Ureter (tissue), 1 donor: ENCODE results near the gene MCF2L2. TPM values are rescaled to one million over a fixed set of nuclear protein-coding genes. Genes with fewer than 3 reads are reported as not detected.
"Not testable (repeated sequence)": the region's sequence is repeated elsewhere in the genome, so short reads cannot be mapped to it uniquely, and the experiment has no call there.

Experiments used
- DNase-seq: peaks from one replicate; pipeline ENCODE4 v3.0.0-alpha.2; 2020; ENCODE audit warnings: low spot score
- total RNA-seq: library from RNA; stranded (reverse); gene quantifications from one replicate; pipeline ENCODE4 v1.2.4, GENCODE V29; 2023
- donor health status: DM: yes; HTN: yes; CAD: no.

The MCF2L2 gene
- total RNA-seq, 1 donor from 2014 or later = 3.0 TPM

DNA sequence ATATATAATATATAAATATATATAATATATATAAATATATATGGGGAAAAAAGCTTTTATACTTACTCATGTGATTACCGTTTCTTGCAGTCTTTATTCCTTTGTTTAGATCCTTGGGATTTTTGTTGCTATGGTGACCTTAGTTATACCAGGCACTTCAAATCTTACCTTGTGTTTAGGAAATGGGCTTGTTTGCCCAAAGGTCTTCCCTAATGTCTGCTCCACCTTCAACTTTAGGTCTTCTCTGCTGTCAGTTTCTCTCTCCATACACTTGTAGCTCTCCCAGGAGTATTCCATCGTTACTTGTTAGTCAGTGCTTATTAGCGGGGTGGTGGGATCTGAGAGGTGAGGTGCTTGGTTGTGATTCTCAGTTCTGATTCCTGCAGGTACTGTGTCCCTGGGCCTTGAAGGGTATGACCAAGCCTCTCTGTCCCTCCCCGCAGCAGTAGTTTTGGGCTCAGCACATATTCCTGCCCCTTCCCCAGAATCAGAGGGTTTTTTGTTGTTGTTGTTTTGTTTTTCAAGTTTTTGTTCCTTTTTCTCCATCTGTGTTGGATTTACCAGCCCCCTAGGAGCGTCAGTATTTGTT lies 256.3 kb downstream of the MCF2L2 start:
- DNase-seq = no peak

DNA sequence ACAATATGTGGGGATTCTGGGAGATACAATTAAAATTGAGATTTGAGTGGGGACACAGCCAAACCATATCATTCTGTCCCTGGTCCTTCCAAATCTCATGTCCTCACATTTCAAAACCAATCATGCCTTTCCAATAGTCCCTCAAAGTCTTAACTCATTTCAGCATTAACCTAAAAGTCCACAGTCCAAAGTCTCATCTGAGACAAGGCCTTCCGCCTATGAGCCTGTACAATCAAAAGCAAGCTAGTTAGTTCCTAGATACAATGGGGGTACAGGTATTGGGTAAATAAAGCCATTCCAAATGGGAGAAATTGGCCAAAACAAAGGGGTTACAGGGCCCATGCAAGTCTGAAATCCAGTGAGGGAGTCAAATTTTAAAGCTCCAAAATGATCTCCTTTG lies 260.4 kb downstream of the MCF2L2 start:
- not testable (repeated sequence) for DNase-seq

DNA sequence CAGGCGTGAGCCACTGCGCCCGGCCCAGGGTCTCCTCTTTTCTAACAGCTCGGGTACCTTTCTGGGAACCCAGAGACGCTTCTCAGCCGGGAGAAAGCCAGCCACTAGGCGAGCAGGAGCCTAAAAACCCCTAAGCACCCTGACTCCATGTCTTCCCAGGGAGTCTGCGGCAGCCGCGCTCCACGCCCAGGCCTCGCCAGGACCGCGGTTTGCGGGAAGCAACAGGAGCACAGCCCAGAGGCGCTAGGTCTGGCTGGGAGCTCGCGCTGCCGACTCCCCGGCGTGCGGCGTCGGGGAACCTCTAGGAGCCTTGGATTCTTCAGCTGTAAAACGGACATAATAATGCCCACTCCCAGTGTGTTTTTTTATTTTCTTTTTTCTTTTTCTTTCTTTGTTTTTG lies 264.9 kb downstream of the MCF2L2 start:
- no peak for DNase-seq

DNA sequence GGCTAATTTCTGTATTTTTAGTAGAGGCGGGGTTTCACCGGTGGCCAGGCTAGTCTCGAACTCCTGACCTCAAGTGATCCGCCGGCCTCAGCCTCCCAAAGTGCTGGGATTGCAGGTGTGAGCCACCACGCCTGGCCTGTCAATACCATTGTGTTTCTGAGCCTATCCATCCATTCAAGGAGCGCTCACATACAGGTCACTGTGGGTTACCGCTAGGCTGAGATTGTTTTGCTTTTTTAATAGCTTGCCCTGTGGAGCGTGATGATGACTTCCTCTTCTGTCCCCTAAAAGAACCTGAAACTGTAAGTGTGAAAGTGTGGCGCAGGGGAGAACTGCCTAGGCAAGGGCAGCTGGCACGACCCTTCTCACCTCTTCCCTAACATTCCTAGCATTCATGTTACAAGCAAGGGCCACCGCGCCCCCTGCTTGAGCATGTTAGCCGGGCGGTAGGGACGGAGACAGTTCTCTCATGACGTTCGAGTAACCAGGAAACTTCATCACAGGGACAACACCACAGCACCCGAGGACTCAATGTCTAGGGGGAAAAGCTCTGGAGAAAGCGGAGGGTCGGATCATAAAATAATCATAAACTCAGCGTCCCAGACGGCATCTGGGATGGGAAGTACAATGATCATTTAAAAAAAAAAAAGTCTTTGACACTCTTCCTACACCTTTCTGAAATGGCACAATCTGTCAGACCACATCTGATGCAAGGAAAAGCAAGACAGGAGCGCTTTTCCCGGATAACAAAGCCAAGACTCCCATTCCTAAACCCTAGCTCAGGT lies 266.7 kb downstream of the MCF2L2 start:
- no peak for DNase-seq

DNA sequence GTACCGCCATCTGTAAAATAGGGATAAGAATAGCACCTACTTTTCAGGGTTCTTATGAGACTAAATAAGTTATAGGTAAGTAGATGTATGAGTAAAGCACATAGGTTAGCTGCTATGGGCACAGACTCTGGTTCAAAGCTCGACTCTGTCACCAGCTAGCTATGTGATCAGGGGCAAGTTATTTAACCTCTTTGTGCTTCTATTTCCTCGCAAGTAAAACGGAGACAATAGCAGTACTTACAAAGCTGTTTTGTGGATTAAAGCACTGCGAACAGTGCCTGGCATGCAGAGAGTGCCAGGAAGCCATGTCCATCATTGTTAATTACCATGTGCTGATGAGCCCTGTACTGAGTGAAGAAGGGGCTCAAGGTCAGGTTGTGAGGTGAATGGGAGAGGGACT lies 267.8 kb downstream of the MCF2L2 start:
- DNase-seq = no peak

DNA sequence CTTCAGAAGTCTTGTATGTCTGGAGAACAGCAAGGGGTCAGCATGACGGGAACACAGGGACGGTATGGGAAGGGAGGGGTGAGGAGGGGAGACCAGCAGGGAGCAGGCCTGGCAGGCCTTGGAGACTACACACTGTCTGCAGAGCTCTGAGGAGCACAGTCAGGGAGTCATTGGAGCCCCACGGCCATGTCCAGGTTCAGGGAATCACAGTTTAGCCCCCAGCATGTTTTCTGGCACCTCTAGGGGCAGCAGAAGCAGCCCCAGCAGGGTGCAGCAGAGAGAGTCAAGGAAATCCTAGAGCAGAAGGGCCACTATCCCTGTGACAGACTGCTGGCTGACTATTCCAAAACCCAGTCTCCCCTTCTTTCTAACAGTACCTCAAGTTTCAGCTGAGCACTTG lies 269.1 kb downstream of the MCF2L2 start:
- DNase-seq = no peak

DNA sequence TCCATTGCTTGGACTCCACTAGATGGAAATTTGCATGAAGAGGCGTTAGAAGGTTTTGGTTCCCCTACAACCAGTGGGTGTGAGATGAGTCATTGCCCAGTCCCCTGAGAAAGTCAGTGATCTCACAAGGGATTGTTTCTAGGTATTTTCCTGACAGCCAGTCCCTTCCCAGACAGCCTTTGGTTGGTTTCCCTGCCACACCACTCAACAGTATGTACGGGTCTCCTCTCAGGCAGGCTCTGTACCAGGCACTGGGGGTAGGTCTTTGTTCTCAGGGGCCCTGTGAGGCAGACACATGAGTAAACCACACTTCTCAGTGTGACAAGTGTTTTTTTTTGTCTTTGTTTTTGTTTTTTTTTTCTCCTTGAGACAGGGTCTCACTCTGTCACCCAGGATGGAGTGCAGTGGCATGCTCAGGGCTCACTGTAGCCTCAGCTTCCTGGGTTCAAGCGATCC lies 269.8 kb downstream of the MCF2L2 start:
- DNase-seq = no peak

DNA sequence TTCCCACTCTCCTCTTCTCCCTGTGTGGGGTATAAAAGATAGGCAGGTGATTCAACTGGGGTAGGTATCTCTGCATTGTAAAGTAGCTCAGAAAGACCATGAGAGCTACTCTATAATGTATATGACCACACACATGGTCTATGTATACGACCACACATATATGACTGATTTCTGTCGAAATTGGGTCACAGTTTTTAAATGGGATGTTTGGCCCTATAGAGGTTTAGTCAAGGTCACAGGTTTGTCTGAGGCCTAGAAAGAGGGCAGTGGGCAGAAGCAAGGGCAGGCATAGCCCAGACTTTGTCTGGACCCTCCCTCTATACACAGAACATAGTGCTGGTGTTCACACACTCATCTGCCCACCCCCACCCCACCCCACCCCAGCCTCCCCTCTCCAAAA lies 270.3 kb downstream of the MCF2L2 start:
- no peak for DNase-seq

DNA sequence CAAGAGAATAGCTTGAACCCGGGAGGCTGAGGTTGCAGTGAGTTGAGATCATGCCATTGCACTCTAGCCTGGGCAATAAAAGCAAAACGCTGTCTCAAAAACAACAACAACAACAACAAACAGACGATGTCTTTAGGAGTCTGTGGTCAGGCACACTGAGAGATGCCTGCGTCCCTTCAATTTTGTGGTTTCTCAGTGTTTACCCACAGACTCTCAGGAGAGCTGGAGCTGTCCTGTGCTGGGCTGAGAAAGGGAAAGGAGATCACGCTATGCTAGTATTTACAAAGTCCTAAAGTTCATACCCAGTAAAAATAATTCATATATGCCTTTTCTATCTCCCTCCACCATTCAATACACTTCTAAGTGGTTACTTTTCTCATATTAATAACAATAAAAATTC lies 272.2 kb downstream of the MCF2L2 start:
- no peak for DNase-seq

DNA sequence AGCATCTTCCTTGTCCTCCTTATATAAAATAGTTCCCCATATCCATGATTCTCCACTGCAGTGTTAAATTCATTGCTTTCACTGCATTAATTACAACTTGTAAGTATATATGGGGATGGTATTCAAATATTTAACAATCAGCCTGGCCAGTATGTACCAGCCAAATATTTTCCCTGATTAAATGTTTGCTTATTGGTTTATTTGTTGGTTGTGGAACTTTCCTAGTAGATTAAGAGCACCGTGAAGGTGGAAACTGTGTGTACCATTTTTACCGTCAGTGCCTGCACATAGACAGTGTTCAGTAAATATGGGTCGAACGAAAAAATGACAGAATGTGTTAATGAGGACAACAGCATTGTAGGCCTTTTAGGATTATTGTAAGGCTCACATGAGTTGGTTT lies 272.9 kb downstream of the MCF2L2 start:
- DNase-seq = no peak

DNA sequence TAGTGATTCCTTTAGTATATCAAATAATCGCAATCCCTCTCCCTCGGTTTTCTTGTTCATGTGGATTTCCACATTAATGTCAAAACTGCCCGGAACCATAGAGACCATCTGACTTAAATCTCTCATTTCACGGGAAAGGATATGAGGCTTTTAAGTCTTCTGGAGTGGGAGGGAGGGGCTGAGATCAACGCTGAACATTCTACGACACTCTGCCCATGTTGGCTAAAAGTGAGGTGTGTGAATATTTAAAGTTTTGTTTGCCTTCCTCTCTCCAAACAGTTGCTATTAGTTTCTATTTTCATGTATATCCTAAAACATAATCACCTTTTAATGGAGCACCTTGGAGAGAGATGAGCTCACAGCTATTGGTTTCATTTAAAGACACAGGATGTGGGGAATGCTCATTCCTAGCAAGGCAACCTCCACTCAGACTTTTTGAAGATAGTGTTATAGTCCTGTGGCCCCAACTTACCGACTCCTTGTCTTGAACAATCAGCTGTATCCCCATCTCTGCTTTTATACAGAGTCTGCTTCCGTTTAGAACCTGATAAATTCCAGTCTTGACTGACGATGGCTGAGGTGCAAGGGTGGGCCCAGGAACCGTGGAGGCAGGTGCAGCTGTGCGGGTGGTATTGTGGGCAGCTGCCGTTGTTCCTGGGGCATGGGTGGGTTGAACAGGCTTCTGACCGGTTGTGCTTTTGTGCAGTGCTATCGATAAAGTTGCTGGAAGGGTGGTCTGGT lies 275.0 kb downstream of the MCF2L2 start:
- DNase-seq = no peak

DNA sequence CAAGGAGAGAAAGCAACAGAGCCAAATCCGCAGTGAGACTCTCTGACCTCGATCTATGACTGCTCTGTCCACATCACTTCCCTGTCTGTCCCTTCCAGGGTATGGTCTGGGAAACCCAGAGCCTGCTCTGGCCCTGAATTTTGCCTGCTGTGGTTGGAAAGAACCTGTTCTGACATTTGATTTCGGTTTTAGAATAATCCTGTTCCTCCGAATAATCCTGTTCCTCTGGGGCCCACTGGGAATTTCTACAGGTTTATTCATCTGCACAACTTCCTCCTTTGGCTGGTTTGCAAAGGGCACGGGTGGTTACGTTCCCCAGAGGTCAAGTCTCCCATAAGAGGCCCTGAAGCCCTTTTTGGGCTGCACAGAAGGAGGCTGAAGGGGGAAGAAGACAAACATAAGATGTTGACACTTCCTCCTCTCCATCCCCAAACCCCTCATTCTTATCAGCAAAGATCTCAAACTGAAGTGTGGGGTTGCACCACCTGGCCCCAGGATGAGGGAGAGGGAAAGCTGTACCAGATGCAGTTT lies 276.5 kb downstream of the MCF2L2 start:
- no peak for DNase-seq

DNA sequence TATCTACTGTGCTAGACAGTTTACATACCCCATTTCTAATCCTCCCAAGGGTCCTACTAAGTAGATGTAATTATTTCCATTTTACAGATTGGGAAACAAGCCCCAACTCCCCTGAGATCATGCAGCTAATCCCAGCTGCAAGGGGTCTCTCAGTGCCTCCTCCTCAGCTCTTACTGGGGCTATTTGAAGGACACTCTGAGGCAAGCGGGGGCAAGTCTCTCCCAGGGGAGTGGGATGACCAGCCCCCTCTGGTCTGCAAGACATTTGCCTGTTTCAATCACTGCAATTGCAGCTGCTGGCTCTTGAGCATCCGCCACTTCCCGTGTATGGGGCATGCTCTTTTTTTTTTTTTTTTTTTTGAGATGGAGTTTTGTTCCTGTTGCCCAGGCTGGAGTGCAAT lies 277.3 kb downstream of the MCF2L2 start:
- no peak for DNase-seq

DNA sequence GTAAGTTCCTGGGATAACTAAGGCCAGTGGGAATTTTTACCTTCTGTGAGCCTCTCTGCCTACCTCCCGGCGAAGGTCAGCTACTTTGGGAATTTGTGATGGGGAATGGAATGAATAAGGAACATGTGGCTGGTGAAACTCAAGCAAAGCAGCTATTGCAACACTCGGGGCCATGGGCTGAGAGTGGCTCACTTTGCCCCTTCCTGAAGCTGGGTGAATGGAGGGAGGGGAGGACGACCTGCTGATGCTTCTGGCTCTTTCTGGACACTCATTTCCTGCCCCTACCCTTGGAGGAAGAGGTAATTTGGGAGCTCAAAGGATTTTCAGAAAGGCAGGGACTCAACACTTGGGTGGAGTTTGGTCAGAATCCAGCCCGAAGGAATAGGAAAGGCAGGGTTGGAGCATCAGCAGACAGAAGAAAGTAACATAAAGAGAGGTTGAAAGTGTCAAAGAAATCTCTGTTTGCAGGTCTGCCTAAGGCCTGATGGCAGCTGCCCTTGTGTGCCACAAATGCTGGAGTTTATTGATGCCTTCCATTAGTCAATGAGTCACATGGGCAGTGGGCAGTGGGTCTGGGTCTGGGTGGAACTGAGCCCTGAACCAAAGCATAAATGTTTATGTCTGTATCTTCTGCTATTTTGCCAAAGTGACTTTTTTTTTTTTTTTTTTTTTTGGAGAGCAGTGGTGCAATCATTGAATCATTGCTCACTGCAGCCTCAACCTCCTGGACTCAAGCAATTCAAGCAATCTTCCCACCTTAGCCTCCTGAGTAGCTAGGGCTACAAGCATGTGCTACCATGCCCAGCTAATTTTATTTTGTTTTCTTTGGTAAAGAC lies 278.3 kb downstream of the MCF2L2 start:
- DNase-seq = no peak

DNA sequence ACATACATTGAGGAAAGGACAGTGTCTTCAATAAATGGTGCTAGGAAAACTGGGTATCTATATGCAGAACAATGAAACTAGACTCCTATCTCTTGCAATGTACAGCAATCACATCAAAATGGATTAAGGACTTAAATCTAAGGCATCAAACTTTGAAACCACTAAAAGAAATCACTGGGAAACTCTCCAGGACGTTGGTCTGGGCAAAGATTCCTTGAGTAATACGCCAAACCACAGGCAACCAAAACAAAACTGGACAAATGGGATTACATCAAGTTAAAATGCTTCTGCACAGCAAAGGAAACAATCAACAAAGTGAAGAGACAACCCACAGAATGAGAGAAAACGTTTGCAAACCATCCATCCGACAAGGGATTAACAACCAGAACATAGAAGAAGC lies 280.4 kb downstream of the MCF2L2 start:
- DNase-seq = no peak

DNA sequence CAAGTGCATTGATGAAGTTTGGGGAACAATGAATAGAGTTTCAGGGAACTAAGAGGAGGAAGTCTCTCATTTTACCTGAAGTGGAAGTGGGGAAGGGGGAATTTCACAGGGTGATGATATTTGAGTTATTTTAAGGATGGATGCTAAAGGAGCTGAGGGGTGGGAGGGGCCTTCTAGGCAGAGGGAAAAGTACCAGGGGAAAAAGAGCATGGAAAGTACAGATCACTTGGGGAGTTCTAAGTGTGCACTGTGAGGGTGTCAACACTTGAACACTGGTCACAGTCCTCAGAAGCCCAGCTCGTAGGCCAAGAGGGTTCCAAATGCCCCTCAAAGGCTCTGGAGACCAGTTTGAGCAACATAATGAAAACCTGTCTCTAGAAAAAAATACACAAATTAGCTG lies 284.1 kb downstream of the MCF2L2 start:
- DNase-seq = no peak

DNA sequence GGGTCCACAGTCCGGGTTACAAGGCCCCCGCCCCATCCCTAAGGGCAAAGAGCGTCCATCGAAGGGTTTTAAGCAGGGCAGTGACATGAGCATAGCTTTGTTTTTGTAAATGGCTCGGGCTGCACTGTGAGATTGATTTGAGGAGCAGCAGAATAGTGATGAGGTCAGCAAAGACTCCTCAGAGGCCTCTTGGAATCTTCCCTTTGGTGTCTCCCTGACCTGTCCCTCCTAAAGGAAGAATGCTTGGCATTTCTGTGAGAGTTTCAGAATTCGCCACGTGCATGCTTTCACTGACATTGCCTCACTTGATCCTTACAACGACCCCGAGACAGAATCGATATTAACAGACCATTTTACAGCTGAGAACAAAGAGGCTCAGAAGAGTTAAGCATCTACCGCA lies 286.2 kb downstream of the MCF2L2 start:
- no peak for DNase-seq

DNA sequence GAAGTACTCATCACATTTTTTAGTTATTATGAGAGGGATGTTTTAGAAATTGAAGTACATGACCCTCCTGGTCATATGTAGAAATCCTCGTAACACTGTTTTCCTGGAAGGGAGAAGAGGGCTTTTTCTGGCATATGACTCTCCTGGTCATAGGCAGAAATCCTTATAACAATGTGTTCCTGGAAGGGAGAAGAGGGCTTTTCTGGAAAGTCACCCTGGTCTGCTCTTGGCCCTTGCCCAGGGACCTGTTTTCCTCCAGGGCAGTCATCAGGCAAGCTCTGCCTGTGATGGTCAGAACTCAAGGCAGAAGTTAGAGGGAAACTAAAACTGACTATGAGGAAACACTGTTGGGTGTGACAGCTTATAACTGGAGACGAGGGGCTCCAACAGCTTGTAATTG lies 293.6 kb downstream of the MCF2L2 start:
- DNase-seq = no peak

DNA sequence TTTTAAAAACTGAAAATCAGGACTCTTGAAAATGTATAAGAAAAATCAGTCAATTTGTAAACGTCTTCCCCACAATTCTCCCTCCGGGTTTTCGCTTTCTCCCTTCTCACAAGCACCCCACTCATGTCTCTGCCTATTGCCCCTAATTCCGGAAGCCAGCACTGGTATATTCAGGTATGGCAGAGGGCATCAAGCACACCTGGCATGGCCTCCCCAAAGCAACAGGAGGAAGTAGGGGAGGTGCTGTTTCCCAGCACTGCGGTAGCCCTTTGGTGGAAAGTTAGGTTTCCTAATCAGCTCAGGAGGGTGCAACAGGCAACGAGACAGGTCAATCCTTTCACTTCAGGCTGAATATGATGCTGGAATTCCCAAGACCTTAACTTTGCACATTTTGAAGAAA lies 296.0 kb downstream of the MCF2L2 start:
- no peak for DNase-seq

DNA sequence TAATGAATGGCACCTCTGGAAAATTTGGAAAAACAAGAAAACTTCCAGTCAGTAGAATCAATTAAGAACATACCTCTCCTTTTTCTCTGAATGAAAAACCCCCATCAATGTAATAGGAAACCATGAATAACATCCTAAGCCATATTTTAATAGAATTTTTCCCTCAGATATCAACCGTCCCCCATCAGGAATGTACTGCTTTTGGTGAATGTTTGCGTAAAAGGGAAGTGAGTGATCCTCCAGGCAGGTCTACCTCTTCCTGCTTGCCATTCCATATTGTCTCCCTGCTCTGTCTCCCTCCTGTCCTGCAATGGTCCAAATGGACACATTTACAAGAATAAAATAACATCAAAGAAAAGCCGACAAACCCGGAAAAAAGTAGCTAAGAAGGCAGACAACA lies 296.7 kb downstream of the MCF2L2 start:
- DNase-seq = no peak

DNA sequence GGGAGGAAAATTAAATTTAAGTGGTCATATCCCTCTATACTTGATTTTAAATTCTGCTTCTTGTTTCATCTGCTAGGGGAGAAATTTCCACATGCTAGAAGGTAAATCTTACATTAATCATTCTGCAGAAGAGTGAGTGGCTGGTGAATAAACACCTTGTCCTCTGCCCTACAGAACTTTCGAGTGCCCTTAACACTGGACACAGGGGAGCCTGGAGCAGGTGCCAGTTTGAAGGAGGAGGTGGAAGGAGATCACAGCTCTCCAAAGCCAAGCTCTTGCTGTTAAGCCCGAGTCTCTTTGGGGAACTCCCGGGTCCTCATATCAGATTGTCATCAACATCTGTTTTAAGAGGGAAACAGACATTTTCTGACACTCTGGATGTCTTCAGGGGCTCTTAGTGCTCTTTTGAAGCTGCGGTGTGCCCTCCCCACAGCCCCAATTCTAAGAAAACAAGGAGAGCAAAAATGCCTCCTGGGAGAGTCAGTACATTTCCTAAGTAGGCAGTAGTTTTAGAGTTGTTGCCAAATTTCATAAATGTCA lies 297.2 kb downstream of the MCF2L2 start:
- DNase-seq = no peak

DNA sequence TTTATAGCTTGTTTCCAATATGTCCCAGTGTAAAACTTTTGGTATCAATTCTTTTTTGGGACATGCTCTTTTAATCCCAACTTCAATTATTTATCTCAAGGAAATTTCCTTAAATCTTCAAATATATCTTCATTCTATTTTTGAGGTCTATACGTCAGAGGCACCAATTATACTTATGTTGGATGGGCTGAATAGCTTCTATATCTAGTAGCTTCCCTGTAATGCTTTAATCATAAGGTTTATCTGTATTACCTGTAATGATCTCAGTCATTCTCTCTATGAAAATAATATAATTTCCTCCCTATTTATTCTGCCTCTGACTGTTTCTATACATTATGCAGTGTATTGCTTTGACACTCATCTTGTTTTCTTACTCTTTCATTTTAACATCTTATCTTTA lies 299.2 kb downstream of the MCF2L2 start:
- DNase-seq = no peak
